Measurements from ENCODE around the gene SPATA20. TPM values are rescaled to one million over a fixed set of nuclear protein-coding genes. Genes with fewer than 3 reads are reported as not detected.

SPATA20 gene
- total and polyA plus RNA-seq, 4 donors: 15.6 to 42.4 (median 19.6) TPM

GRCh38 chr17:50521514-50521913 is 25.5 kb upstream of the SPATA20 start:
- 80% methylated on average over 2 of the region's 2 CpGs for WGBS
- no peak for TF ChIP-seq JUND (IDR thresholded peaks at IDR 0.05)
- TF ChIP-seq HNF4A (conservative IDR thresholded peaks at IDR 0.05): no peak
- no peak for TF ChIP-seq TAF1 (conservative IDR thresholded peaks at IDR 0.05)
- TF ChIP-seq CTCF (IDR thresholded peaks at IDR 0.05; ENCODE audit: low read depth, low read length, missing input control): no peak
- TF ChIP-seq ZBTB33 (IDR thresholded peaks at IDR 0.05): no peak
- no peak for TF ChIP-seq FOXA1 (IDR thresholded peaks at IDR 0.05)

GRCh38 chr17:50522766-50523165 is 24.2 kb upstream of the SPATA20 start:
- Histone ChIP-seq H3K27me3 (ENCODE audit: control insufficient read depth in 4 of 4, insufficient read depth in 4 of 4, low read length in 3 of 4) (no peaks in the 10 kb centered on the region), H3K36me3 (ENCODE audit: control insufficient read depth in 4 of 4, insufficient read depth in 3 of 4, low read depth in 1 of 4, low read length in 3 of 4) (no peaks in the 10 kb centered on the region), H3K4me1 (ENCODE audit: control insufficient read depth in 4 of 4, insufficient read depth in 4 of 4, low read length in 3 of 4) (no peaks in the 10 kb centered on the region), H3K9ac (ENCODE audit: low read depth in 1 of 2, low read length in 2 of 2) (no peak overlapping the region), H3K9me3 (ENCODE audit: control insufficient read depth in 4 of 4, low read length in 3 of 4) (no peaks in the 10 kb centered on the region), H3K4me3 (ENCODE audit: low read depth in 1 of 3, low read length in 3 of 3) (no peak overlapping the region), H3K27ac (ENCODE audit: low read depth in 1 of 2, low read length in 2 of 2) (no peak overlapping the region)
- WGBS: 96% methylated on average over 10 of the region's 10 CpGs
- DNase-seq (ENCODE audit: low spot score): no peak
- TF ChIP-seq ZBTB33 (IDR thresholded peaks at IDR 0.05): no peak
- TF ChIP-seq HNF4G (IDR thresholded peaks at IDR 0.05): no peak
- TF ChIP-seq MAX (IDR thresholded peaks at IDR 0.05): no peak
- no peak for TF ChIP-seq TAF1 (conservative IDR thresholded peaks at IDR 0.05)
- TF ChIP-seq HNF4A (conservative IDR thresholded peaks at IDR 0.05): no peak
- no peak for TF ChIP-seq GABPA (IDR thresholded peaks at IDR 0.05 in 1 of 2, conservative IDR thresholded peaks at IDR 0.05 in 1 of 2)
- TF ChIP-seq YY1 (IDR thresholded peaks at IDR 0.05): no peak
- no peak for TF ChIP-seq ATF3 (IDR thresholded peaks at IDR 0.05)
- TF ChIP-seq NR2F2 (IDR thresholded peaks at IDR 0.05): no peak
- TF ChIP-seq REST (IDR thresholded peaks at IDR 0.05): no peak
- TF ChIP-seq FOXA2 (IDR thresholded peaks at IDR 0.05): no peak
- no peak for TF ChIP-seq FOXA1 (IDR thresholded peaks at IDR 0.05)
- TF ChIP-seq RAD21 (IDR thresholded peaks at IDR 0.05): no peak
- TF ChIP-seq EGR1 (IDR thresholded peaks at IDR 0.05; ENCODE audit: low read depth in 2 of 2): no peak
- TF ChIP-seq CTCF (IDR thresholded peaks at IDR 0.05; ENCODE audit: low read depth, low read length, missing input control): no peak
- TF ChIP-seq SP1 (IDR thresholded peaks at IDR 0.05): no peak
- no peak for TF ChIP-seq RXRA (IDR thresholded peaks at IDR 0.05)
- TF ChIP-seq JUND (IDR thresholded peaks at IDR 0.05): no peak

More at GRCh38 chr17:50521514-50521913, 25.5 kb upstream of the SPATA20 start:
- Histone ChIP-seq H3K27me3 (ENCODE audit: control insufficient read depth in 4 of 4, insufficient read depth in 4 of 4, low read length in 3 of 4) (no peaks in the 10 kb centered on the region), H3K4me1 (ENCODE audit: control insufficient read depth in 4 of 4, insufficient read depth in 4 of 4, low read length in 3 of 4) (no peaks in the 10 kb centered on the region), H3K36me3 (ENCODE audit: control insufficient read depth in 4 of 4, insufficient read depth in 3 of 4, low read depth in 1 of 4, low read length in 3 of 4) (no peaks in the 10 kb centered on the region), H3K9me3 (ENCODE audit: control insufficient read depth in 4 of 4, low read length in 3 of 4) (no peaks in the 10 kb centered on the region), H3K9ac (ENCODE audit: low read depth in 1 of 2, low read length in 2 of 2) (no peak overlapping the region), H3K27ac (ENCODE audit: low read depth in 1 of 2, low read length in 2 of 2) (no peak overlapping the region), H3K4me3 (ENCODE audit: low read depth in 1 of 3, low read length in 3 of 3) (no peak overlapping the region)
- no peak for DNase-seq (ENCODE audit: low spot score)
